Vagina (tissue), 2 donors: ENCODE data around the gene FSD1.

Experiments
- POLR2A ChIP-seq, 2 donors: fragments of 450-650 bp; IDR thresholded peaks; one replicate each; pipeline ENCODE4 v1.6.1; 2017; ENCODE audit warnings: antibody characterized with exemption in 2 of 2, mild to moderate bottlenecking in 2 of 2, moderate library complexity in 2 of 2
- TF ChIP-seq, protein P1 (sequence below), 3 experiments: fragments of 450-650 bp in 2 of 3; fragments of 200-600 bp in 1 of 3; sonication (generic) in 1 of 3; IDR thresholded peaks; one replicate each; pipeline ENCODE4 v1.5.1; 2017 to 2019; ENCODE audit warnings: antibody characterized with exemption in 3 of 3, mild to moderate bottlenecking in 2 of 3, moderate library complexity in 2 of 3

DNA sequence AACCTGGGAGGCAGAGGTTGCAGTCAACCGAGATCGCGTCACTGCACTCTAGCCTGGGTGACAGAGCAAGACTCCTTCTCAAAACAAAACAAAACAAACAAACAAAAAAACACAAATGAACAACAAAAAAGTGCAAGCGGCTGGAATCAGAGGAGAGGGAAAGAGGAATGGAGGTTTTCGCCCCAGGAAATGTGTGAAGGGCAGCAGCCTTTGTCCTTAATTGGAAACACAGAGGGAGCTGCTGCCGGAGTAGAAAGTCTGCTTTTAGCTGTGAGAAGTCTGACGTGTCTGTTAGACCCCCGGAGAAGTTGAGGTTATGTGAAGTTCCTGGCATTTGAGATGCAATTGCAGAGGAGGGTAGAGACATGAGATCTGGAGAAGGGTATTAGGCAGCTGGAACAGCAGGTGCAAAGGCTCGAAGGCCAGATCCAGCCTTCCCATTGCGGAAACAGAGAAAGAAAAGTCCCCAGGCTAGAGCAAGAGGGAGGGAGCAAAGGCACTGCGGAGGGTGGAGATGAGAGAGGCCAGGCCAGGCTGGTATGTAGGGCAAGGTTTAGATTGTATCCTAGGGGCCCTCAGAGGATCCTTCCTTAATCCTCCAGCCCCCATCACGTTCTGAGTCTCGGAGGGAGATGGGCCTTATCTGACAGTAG is 2.7 kb upstream of the FSD1 start:
- TF ChIP-seq POLR2A (IDR thresholded peaks at IDR 0.05): no peak
- TF ChIP-seq, protein P1, sequence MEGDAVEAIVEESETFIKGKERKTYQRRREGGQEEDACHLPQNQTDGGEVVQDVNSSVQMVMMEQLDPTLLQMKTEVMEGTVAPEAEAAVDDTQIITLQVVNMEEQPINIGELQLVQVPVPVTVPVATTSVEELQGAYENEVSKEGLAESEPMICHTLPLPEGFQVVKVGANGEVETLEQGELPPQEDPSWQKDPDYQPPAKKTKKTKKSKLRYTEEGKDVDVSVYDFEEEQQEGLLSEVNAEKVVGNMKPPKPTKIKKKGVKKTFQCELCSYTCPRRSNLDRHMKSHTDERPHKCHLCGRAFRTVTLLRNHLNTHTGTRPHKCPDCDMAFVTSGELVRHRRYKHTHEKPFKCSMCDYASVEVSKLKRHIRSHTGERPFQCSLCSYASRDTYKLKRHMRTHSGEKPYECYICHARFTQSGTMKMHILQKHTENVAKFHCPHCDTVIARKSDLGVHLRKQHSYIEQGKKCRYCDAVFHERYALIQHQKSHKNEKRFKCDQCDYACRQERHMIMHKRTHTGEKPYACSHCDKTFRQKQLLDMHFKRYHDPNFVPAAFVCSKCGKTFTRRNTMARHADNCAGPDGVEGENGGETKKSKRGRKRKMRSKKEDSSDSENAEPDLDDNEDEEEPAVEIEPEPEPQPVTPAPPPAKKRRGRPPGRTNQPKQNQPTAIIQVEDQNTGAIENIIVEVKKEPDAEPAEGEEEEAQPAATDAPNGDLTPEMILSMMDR (IDR thresholded peaks at IDR 0.05): no peak
